Ishikawa (cell line): ENCODE results near the gene COPS9.

Experiments used
- CEBPB ChIP-seq: IDR thresholded peaks from 2 replicates; pipeline ENCODE4 v1.6.1; 2012
- EGR1 ChIP-seq: IDR thresholded peaks from 2 replicates; pipeline ENCODE4 v1.6.1; 2012
- EP300 ChIP-seq: IDR thresholded peaks from 2 replicates; pipeline ENCODE4 v1.6.1; 2012; ENCODE audit warnings: borderline replicate concordance
- FOXM1 ChIP-seq: IDR thresholded peaks from 2 replicates; pipeline ENCODE4 v1.6.1; 2012; ENCODE audit warnings: low read depth, borderline replicate concordance
- RAD21 ChIP-seq: IDR thresholded peaks from 2 replicates; pipeline ENCODE4 v1.6.1; 2012; ENCODE audit warnings: low read depth
- TCF12 ChIP-seq: IDR thresholded peaks from 2 replicates; pipeline ENCODE4 v1.6.1; 2012; ENCODE audit warnings: low read depth
- YY1 ChIP-seq: IDR thresholded peaks from 2 replicates; pipeline ENCODE4 v1.6.1; 2012; ENCODE audit warnings: low read depth
- ZBTB7A ChIP-seq: IDR thresholded peaks from 2 replicates; pipeline ENCODE4 v1.6.1; 2012; ENCODE audit warnings: low read depth

DNA sequence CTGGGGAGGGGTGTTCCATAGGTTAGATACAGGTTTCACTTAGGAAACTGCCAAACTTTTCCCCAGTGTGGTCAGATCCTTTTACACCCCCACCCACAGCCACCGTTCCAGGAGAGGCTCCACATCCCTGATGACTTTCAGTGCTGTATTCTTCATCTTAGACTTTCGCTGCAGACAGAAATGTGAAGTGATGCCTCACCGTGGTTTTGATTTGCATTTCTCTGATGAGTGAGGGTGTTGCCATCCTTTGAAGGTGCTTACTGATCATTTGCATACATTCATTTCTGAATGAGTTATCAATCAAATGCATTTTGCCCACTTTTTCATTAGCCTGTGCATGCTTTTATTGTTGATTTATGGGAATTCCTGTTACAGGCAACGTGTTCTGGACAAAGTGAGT lies 14.9 kb downstream of the COPS9 start:
- TF ChIP-seq EGR1: no peak
- no peak for TF ChIP-seq YY1
- no peak for TF ChIP-seq FOXM1
- no peak for TF ChIP-seq EP300
- TF ChIP-seq TCF12: no peak
- TF ChIP-seq CEBPB: no peak
- no peak for TF ChIP-seq ZBTB7A
- no peak for TF ChIP-seq RAD21
